ENCODE data around the gene ANKRD55. TPM values are rescaled to one million over a fixed set of nuclear protein-coding genes. Genes with fewer than 3 reads are reported as not detected.

Gene ANKRD55
- total and polyA plus RNA-seq, 2 of the 8 experiments (the other 6 are each of a cell fraction or from before 2014, with no cell fraction given): not detected

DNA sequence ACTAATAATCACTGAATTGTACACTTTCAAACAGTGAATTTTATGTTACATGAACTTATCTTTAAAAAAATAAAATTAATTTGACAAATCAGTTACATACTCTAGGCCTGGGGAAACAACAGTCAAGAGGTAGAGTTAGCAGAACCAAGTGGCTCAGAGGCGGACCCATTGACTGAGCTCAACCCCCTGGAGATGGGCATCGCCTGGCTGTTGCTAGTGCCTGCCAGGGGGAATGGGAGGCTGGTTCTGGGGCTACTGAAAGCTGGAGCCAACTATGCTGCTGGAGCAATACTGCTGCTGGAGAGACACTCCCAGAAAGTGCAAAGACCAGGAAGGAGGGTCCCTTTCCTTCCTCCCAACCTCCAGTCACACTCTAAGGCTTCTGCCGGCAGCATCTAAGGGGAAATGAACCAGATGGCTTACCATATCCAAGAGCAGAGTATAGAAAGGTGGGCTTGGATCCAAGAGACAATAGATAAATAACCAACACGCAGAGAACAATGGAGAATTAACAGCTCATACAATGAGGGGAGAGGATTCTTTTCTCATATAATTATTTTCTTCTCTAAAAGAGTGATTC, 40.3 kb upstream of the ANKRD55 start:
- DNase-seq (ENCODE audit: low read depth in 1 of 2, low spot score in 2 of 2) (no peak), FAIRE-seq (no peak)
- CTCF ChIA-PET (ENCODE audit: partially characterized antibody): interaction anchor here (1.0 to 5.4 kb wide), 5 partner anchors 30 to 629 kb away, joined by 3 to 146 read pairs (median 22); no protein-coding TSS in a partner anchor
- TF ChIP-seq SP2 (IDR thresholded peaks at IDR 0.05; ENCODE audit: low read length) (no peak), SUZ12 (IDR thresholded peaks at IDR 0.05; ENCODE audit: low read length) (no peak), EGR1 (IDR thresholded peaks at IDR 0.05; ENCODE audit: borderline replicate concordance, low read depth, low read length) (no peak), POLR2A (IDR thresholded peaks at IDR 0.05; ENCODE audit: control extremely low read depth in 1 of 2, low read depth in 2 of 2, low read length in 2 of 2) (no peak), SIN3A (conservative IDR thresholded peaks at IDR 0.05 in 1 of 2, IDR thresholded peaks at IDR 0.05 in 1 of 2; ENCODE audit: low read depth in 1 of 2, low read length in 2 of 2) (no peak), HDAC2 (IDR thresholded peaks at IDR 0.05; ENCODE audit: borderline replicate concordance in 1 of 2, low read depth in 2 of 2, low read length in 2 of 2) (no peak), TCF12 (IDR thresholded peaks at IDR 0.05; ENCODE audit: low read depth, low read length) (no peak), POLR2AphosphoS5 (IDR thresholded peaks at IDR 0.05; ENCODE audit: low read depth, low read length) (no peak), POU5F1 (IDR thresholded peaks at IDR 0.05; ENCODE audit: low read depth, low read length) (no peak), BCL11A (IDR thresholded peaks at IDR 0.05; ENCODE audit: low read depth in 2 of 2, low read length in 2 of 2) (no peak)
- no peaks in the 10 kb centered on the region for H4K20me1 ChIP-seq (replicated peaks in 1 of 2; ENCODE audit: control insufficient read depth in 1 of 2, insufficient read depth in 2 of 2, low read length in 2 of 2)
- no peak overlapping the region for H2BK20ac ChIP-seq (ENCODE audit: low read length)
- H3K56ac ChIP-seq (replicated peaks; ENCODE audit: insufficient read length, low read depth, low read length): no peak overlapping the region
- H3K9me3 ChIP-seq (ENCODE audit: insufficient read depth in 2 of 2, low read depth in 1 of 2, low read length in 1 of 2): no peaks in the 10 kb centered on the region
- no peaks in the 10 kb centered on the region for H3K79me2 ChIP-seq (ENCODE audit: control insufficient read depth in 1 of 2, insufficient read depth in 2 of 2, low read length in 2 of 2)
- no peaks in the 10 kb centered on the region for H3K27me3 ChIP-seq (replicated peaks in 1 of 4; ENCODE audit: control insufficient read depth in 3 of 4, extremely low read depth in 1 of 4, insufficient read depth in 3 of 4, low read length in 3 of 4)
- no peak overlapping the region for H3K14ac ChIP-seq (ENCODE audit: insufficient read length)
- H2BK5ac ChIP-seq (ENCODE audit: low read depth, low read length): no peak overlapping the region
- no peaks in the 10 kb centered on the region for H3K36me3 ChIP-seq (ENCODE audit: control insufficient read depth in 2 of 4, insufficient read depth in 4 of 4, low read length in 3 of 4)
- H3K27ac ChIP-seq (ENCODE audit: low read depth, low read length): no peak overlapping the region
- no peak overlapping the region for H3K4me2 ChIP-seq (ENCODE audit: insufficient read depth in 1 of 2, low read depth in 2 of 2, low read length in 2 of 2)
- H2BK12ac ChIP-seq (ENCODE audit: low read depth, low read length): no peak overlapping the region
- no peak overlapping the region for H3K4ac ChIP-seq (replicated peaks; ENCODE audit: insufficient read length, low read depth, low read length)
- H2BK120ac ChIP-seq (replicated peaks; ENCODE audit: low read depth, low read length): no peak overlapping the region
- no peak overlapping the region for H3K9ac ChIP-seq (replicated peaks in 1 of 4; ENCODE audit: extremely low read depth in 1 of 4, low read depth in 3 of 4, low read length in 3 of 4)
- POLR2A ChIA-PET (ENCODE audit: partially characterized antibody): interaction anchor here (0.6 kb wide), 1 partner anchor 567 kb away, joined by 3 read pairs; no protein-coding TSS in a partner anchor
- WGBS, 2 experiments (ENCODE audit: extremely low coverage in 1 of 2, insufficient coverage in 1 of 2, insufficient read length in 1 of 2, insufficient replicate concordance in 2 of 2, low coverage in 1 of 2, low lambda C conversion rate in 2 of 2, missing lambda C conversion rate in 1 of 2): 89% methylated on average over 4 of the region's 4 CpGs; no CpG with 5 or more reads in 1 of the 2 experiments
- H2AK5ac ChIP-seq (ENCODE audit: low read depth, low read length): no peak overlapping the region
- no peak overlapping the region for H4K91ac ChIP-seq (replicated peaks; ENCODE audit: insufficient read length, low read length)
- no peak overlapping the region for H3K18ac ChIP-seq (ENCODE audit: extremely low read depth, low read length)
- H3K23ac ChIP-seq (ENCODE audit: insufficient read length): no peak overlapping the region
- no peak overlapping the region for H4K5ac ChIP-seq (ENCODE audit: insufficient read length, low read depth, low read length)
- no peak overlapping the region for H4K8ac ChIP-seq (ENCODE audit: extremely low read depth, insufficient read depth, low read length)
- H3K4me1 ChIP-seq (replicated peaks in 1 of 4; ENCODE audit: control insufficient read depth in 3 of 4, insufficient read depth in 4 of 4, low read length in 3 of 4): no peaks in the 10 kb centered on the region
- H2BK15ac ChIP-seq (ENCODE audit: low read length): no peak overlapping the region
- no peaks in the 10 kb centered on the region for H3K23me2 ChIP-seq (ENCODE audit: low read depth, low read length)
- no peak overlapping the region for H3K4me3 ChIP-seq (ENCODE audit: extremely low read depth in 1 of 4, insufficient read depth in 2 of 4, low read depth in 3 of 4, low read length in 4 of 4)
- no peaks in the 10 kb centered on the region for H3K79me1 ChIP-seq (ENCODE audit: low read depth, low read length)
- H2AFZ ChIP-seq (ENCODE audit: low read length): no peak overlapping the region
